HG02852 (cell line): ENCODE results near the gene CCDC134.
"Not testable (repeated sequence)": the region's sequence is repeated elsewhere in the genome, so short reads cannot be mapped to it uniquely, and the experiment has no call there.

ENCODE experiments used
- ATAC-seq: cut with Tn5 transposase; IDR thresholded peaks from one replicate; pipeline ENCODE4 v1.9.1; 2021; ENCODE audit warnings: mild to moderate bottlenecking, moderate library complexity; ENCODE audit not compliant: unreplicated experiment

Gene CCDC134

GRCh38 chr22:41841085-41841712 lies 40.7 kb downstream of the CCDC134 start:
- no peak for ATAC-seq

GRCh38 chr22:41842996-41843970 lies 42.8 kb downstream of the CCDC134 start:
- ATAC-seq = no peak

GRCh38 chr22:41844036-41844435 lies 43.6 kb downstream of the CCDC134 start:
- no peak for ATAC-seq

- ATAC-seq = no peak
Observed at GRCh38 chr22:41844513-41844912, 44.0 kb downstream of the CCDC134 start.

GRCh38 chr22:41845380-41846267 lies 45.1 kb downstream of the CCDC134 start:
- ATAC-seq = no peak

- no peak for ATAC-seq
Observed at GRCh38 chr22:41846268-41846987, 45.9 kb downstream of the CCDC134 start.

- ATAC-seq = no peak
Observed at GRCh38 chr22:41847300-41847699, 46.8 kb downstream of the CCDC134 start.

GRCh38 chr22:41848468-41848867 lies 48.0 kb downstream of the CCDC134 start:
- ATAC-seq = no peak

GRCh38 chr22:41856469-41856868 lies 56.0 kb downstream of the CCDC134 start:
- ATAC-seq = no peak

DNA sequence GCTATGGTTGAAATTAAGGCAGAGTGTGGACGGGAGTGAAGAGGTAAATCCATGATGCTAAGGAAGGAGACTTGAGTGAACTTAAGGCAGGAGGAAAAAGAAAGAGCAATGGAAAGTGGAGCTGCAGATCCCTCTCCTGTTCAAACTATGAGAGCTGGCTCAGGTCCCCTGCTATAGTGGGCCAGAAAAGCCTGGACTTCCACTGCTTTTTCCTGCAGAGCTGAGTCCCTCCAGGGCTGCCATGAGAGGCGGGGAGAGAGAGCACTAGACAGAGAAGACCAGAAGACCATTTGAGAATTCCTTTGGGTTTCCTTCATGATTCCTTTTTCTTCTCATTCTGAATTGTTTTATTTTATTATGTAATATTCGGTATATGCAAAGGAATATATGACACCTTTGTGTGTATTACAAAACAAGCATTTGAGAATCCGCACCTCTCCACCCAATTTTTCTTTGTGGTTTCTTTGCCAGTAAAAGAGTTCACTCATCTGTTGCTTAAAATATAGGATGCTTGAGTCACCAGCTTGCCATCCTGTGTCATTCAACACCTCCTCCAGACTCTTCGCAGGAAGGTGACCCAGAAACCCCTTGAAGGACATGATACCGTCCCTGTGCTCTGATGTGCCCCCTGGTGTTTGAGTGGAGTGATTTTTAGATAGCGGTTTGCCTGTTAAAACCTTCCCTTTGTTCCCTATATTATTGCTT lies 56.8 kb downstream of the CCDC134 start:
- ATAC-seq = no peak

DNA sequence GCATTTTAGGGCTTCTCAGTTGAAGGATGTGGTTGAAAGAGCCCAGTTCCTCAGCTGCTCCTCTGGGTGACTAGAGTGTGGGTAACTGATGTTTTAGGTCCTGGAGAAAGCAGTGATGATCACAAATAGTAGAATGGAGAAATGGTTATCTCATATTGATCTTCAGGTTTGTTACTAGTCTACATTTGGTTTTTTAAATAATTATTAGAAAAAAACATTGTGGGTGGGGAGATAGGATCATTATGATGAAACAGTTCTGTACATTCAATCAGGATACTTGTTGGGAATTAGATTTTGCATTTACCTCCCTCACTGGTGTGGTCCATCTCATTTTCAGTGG lies 57.4 kb downstream of the CCDC134 start:
- ATAC-seq = no peak

DNA sequence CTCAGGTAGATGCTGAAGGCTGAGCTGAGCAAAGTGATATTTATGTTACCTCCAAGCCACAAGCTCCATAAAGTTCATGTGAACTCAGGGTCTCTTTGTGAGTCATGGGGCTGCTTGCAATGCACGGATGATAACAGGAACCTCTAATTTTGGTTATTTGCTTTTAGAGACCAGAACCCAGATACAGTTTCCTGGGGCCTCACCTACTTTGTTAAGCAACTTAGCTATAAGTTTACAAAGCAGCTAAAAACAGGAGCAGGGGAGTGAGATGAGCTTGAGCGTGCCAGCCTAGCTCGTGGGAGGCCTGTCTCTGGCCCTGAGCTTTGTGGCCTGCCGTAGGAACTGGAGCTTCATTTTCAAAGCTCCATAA lies 61.7 kb downstream of the CCDC134 start:
- peak; percentile 54 for ATAC-seq

DNA sequence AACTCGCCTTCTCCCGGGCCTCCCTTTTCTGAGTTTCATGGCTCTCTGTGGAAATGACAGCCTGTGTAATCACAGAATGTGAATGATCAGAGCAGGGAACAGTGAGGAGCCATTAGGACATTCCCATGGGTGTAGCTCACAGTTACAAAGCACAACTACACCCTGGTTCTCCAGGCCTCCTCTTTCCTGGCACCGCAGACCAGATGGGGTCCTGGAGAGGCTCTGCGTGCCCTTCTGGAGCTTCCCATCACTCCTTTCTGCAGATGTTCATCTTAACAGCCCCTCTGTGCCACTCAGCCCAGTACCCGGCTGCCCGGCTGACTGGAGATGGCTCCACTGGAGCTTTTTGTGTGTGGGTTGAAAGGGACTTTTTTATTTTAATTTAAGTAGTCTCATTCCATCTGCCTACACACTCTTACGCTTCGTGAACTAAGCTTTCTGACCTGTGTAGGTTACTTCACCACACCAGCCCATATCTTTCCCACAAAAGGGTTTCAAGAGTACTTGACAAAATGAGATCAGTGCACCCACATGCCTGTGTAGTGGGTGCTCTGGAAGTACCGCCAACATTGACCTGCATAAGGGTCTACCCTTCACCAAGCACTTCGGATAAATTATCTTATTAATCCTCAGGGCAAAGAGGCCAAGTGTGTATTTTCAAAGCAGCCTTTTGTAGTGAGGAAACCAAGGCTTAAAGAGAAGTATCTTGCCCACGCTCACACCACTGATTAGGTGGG lies 62.2 kb downstream of the CCDC134 start:
- peak; percentile 58 for ATAC-seq

DNA sequence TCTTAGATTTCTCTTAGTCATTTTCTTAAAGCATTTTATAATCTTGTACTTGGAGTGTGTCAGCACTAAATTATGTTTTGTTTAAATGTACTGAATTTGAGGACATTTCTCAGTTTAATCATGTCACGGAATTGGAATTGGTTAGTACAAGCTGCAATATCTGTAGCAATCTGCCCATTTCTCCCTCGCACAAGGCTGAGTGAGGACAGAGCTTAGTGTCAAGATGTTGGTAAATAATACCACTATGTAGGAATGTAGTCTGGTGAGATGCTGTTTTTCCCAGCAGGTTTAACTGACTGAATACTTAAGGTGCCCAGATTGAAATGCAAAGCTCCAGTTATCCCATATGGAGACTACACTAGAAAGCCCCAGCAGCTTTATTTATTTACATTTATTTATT lies 63.0 kb downstream of the CCDC134 start:
- ATAC-seq = no peak

- ATAC-seq = no peak
Observed at GRCh38 chr22:41868556-41868955, 68.1 kb downstream of the CCDC134 start.

DNA sequence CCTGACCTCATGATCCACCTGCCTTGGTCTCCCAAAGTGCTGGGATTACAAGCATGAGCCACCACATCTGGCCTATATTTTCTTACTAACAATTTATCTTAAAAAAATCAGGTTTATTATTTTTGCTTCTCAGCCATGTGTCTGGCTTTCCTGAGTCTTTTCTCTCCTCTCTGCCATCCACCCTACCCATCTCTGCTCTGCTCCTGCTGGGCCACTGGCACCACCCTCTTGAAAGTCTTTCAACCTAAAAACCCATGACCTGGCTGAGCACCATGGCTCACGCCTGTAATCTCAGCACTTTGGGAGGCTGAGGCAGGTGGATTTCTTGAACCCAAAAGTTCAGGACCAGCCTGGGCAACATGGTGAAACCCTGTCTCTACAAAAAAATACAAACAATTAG lies 69.6 kb downstream of the CCDC134 start:
- not testable (repeated sequence) for ATAC-seq

GRCh38 chr22:41870786-41871185 lies 70.3 kb downstream of the CCDC134 start:
- no peak for ATAC-seq

- ATAC-seq = no peak
Observed at GRCh38 chr22:41873391-41873790, 72.9 kb downstream of the CCDC134 start.

DNA sequence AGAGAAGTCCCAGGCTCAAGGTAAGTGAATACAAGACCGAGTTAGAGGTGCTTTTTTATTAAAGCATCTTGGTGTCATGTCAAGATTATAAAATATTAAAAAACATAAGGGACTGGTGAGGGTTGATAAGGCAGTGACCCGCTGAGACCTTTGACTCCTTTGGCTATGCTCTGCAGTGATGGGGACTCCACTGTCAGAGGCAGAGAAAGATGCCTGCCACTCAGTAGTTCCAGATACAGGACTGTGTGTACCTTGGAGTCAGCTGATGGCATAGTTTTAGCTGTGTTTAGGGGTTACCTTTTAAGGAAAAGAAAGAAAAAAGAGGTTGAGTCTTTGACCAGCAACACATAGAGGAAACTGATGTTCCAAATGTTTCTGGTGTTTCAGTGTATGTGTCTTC lies 73.6 kb downstream of the CCDC134 start:
- no peak for ATAC-seq
